Stomach (tissue), 9 donors: ENCODE results near the gene UNC13B. TPM values are rescaled to one million over a fixed set of nuclear protein-coding genes. Genes with fewer than 3 reads are reported as not detected.

Experiments used
- DNase-seq, 2 donors: peaks; one replicate each; pipeline versions ENCODE4 v3.0.0 to v3.0.0-alpha.2; 2013 to 2019
- H3K27ac ChIP-seq, 5 donors: fragments of 200-600 bp in 4 of 5; sonication (generic) in 4 of 5; one replicate each; pipeline ENCODE4 v1.5.1; 2013 to 2019; ENCODE audit warnings: mild to moderate bottlenecking in 1 of 5, moderate library complexity in 1 of 5
- H3K27me3 ChIP-seq, 3 donors: fragments of 200-600 bp; sonication (generic); one replicate each; pipeline ENCODE4 v1.5.1; 2017 to 2019; ENCODE audit warnings: mixed run types in 1 of 3
- H3K36me3 ChIP-seq, 4 donors: fragments of 200-600 bp; sonication (generic); 1 replicate in 3 of 4; 2 replicates in 1 of 4; pipeline ENCODE4 v1.5.1; 2016 to 2019
- H3K4me1 ChIP-seq, 4 donors: fragments of 200-600 bp; sonication (generic); one replicate each; pipeline ENCODE4 v1.5.1; 2016 to 2019
- H3K4me3 ChIP-seq, 4 donors: fragments of 200-600 bp; sonication (generic) in 3 of 4; one replicate each; pipeline ENCODE4 v1.5.1; 2016 to 2019; ENCODE audit warnings: mild to moderate bottlenecking in 1 of 4
- H3K9me3 ChIP-seq, 4 donors: fragments of 200-600 bp; sonication (generic); one replicate each; pipeline ENCODE4 v1.5.1; 2016 to 2019
- CTCF ChIP-seq, 7 experiments: fragments of 450-650 bp in 4 of 7; fragments of 200-600 bp in 3 of 7; sonication (generic) in 3 of 7; IDR thresholded peaks; one replicate each; pipeline ENCODE4 v1.5.1; 2016 to 2019; ENCODE audit warnings: antibody characterized with exemption in 7 of 7, control low read depth in 2 of 7, mild to moderate bottlenecking in 1 of 7
- EP300 ChIP-seq: sonication (generic); formaldehyde crosslinking; IDR thresholded peaks from one replicate; pipeline ENCODE4 v1.6.1; 2017; ENCODE audit warnings: antibody characterized with exemption
- POLR2A ChIP-seq, 4 donors: fragments of 450-650 bp; IDR thresholded peaks; one replicate each; pipeline ENCODE4 v1.6.1; 2016; ENCODE audit warnings: antibody characterized with exemption in 4 of 4, control low read depth in 2 of 4, mild to moderate bottlenecking in 1 of 4, moderate library complexity in 1 of 4
- POLR2AphosphoS5 ChIP-seq, 3 donors: sonication (generic); formaldehyde crosslinking; IDR thresholded peaks; one replicate each; pipeline ENCODE4 v1.6.1; 2016; ENCODE audit warnings: antibody characterized with exemption in 3 of 3
- WGBS, 5 donors: extraction: QIAGEN DNeasy Blood & Tissue Kit in 3 of 5; methylation state at CpG; one replicate each; pipeline versions ENCODE4 v1.1.5 to v1.1.7; 2013 to 2018; 5-methylcytosine and 5-hydroxymethylcytosine counted together
- intact Hi-C: fragments of 100-400 bp; cut with DNase I; formaldehyde crosslinking; loops from one replicate; pipeline ENCODE4 v1.15.1; 2023; ENCODE audit warnings: low total_unique reads
- polyA plus RNA-seq, 3 donors: library from polyadenylated mRNA; stranded (reverse); fragments of 200-250 nt; gene quantifications; one replicate each; pipeline ENCODE4 v1.2.3, GENCODE V29; 2013
- total RNA-seq, 5 donors: library from RNA; depleted of rRNA; stranded (reverse); fragments of >200 nt; gene quantifications; one replicate each; pipeline versions ENCODE4 v1.1.0 to v1.2.3, GENCODE V29; 2014 to 2016
- donor health status: healthy with polysubstance abuse.
- donor health status: Bipolar disorder and iron deficiency.
- donor health status: healthy.

Gene UNC13B
- total and polyA plus RNA-seq, 8 donors, result 8.9 to 68.7 (median 20.8) TPM

DNA sequence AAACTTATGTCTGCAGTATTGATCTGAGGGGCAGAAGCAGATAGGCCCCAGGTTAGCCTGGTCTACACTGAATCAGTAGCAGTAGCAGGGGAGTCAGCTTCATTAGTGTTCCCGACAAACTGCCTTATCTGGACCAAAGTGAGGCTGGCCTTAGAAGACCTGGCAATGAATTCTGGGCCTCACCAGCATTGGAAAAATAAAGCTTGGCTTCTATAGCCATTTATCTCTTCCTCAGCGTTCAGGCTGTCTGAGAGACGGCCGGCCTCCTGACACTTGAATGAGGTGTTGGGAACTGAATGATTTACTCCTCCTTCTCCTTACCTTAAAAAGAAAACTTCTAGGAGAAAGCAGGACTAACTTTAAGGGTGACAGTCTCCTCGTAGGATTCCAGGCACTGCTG is 186.3 kb downstream of the UNC13B start:
- H3K36me3 ChIP-seq, result peaks cover 0 to 14% (median 0%) of the 10 kb centered on the region in 4 donors
- 44 to 65% (median 60%) methylated on average over 5 of the region's 5 CpGs for WGBS, 5 donors
- H3K4me3 ChIP-seq, result no peak overlapping the region
- H3K4me1 ChIP-seq, result peaks cover 17 to 27% (median 23%) of the 10 kb centered on the region in 4 donors
- TF ChIP-seq POLR2A (IDR thresholded peaks at IDR 0.05) (no peak), EP300 (no peak), POLR2AphosphoS5 (IDR thresholded peaks at IDR 0.05) (no peak), CTCF (IDR thresholded peaks at IDR 0.05) (no peak)
- no peak for DNase-seq
- H3K27ac ChIP-seq, result no peak overlapping the region
- intact Hi-C loops, result no loop called here
- H3K27me3 ChIP-seq, result no peaks in the 10 kb centered on the region
- no peaks in the 10 kb centered on the region for H3K9me3 ChIP-seq

- Histone ChIP-seq H3K4me3 (no peak overlapping the region), H3K4me1 (peaks cover 17 to 27% (median 23%) of the 10 kb centered on the region in 4 donors), H3K36me3 (peaks cover 0 to 16% (median 3%) of the 10 kb centered on the region in 4 donors), H3K27ac (no peak overlapping the region), H3K9me3 (no peaks in the 10 kb centered on the region), H3K27me3 (no peaks in the 10 kb centered on the region)
- TF ChIP-seq POLR2A (IDR thresholded peaks at IDR 0.05) (no peak), CTCF (IDR thresholded peaks at IDR 0.05) (no peak), POLR2AphosphoS5 (IDR thresholded peaks at IDR 0.05) (no peak), EP300 (no peak)
- WGBS, 5 donors, result 47 to 68% (median 56%) methylated on average over 3 of the region's 3 CpGs
- intact Hi-C loops, result no loop called here
- peak in 1 of 2 donors; percentile 59 for DNase-seq
Measured at GRCh38 chr9:35349287-35349990, 187.6 kb downstream of the UNC13B start.

GRCh38 chr9:35350212-35350611 is 188.4 kb downstream of the UNC13B start:
- intact Hi-C loops, result no loop called here

More at GRCh38 chr9:35350212-35350611, 188.4 kb downstream of the UNC13B start:
- peaks cover 17 to 27% (median 23%) of the 10 kb centered on the region in 4 donors for H3K4me1 ChIP-seq
- H3K4me3 ChIP-seq, result no peak overlapping the region
- H3K27ac ChIP-seq, result peak overlapping the region; percentile 6 to 56 (median 38)
- H3K9me3 ChIP-seq, result no peaks in the 10 kb centered on the region
- no peak for DNase-seq
- 89 to 100% (median 94%) methylated on average over 1 of the region's 1 CpG for WGBS, 5 donors
- TF ChIP-seq POLR2AphosphoS5 (IDR thresholded peaks at IDR 0.05), result no peak
- no peak for TF ChIP-seq POLR2A (IDR thresholded peaks at IDR 0.05)
- no peak for TF ChIP-seq EP300
- no peak for TF ChIP-seq CTCF (IDR thresholded peaks at IDR 0.05)
- H3K36me3 ChIP-seq, result peaks cover 0 to 16% (median 3%) of the 10 kb centered on the region in 4 donors
- H3K27me3 ChIP-seq, result no peaks in the 10 kb centered on the region
